Left ventricle myocardium superior (tissue), 1 donor: ENCODE data around the gene LAMA5. TPM values are rescaled to one million over a fixed set of nuclear protein-coding genes. Genes with fewer than 3 reads are reported as not detected.

Experiments used
- ATAC-seq: fragments of 200-7000 bp; cut with Tn5 transposase; one replicate; pipeline ENCODE4 v1.9.1; 2020; ENCODE audit warnings: mild to moderate bottlenecking, moderate library complexity
- DNase-seq: peaks from one replicate; pipeline ENCODE4 v3.0.0-alpha.2; 2020
- intact Hi-C: fragments of 100-400 bp; cut with micrococcal nuclease; formaldehyde crosslinking; loops from one replicate; pipeline ENCODE4 v1.11.0; 2022
- total RNA-seq: library from RNA; stranded (reverse); fragmentation: NEBNext Ultra II Directional; extraction: Animal tissue kit (Norgen Biotek cat#: 25700); gene quantifications from one replicate; pipeline ENCODE4 v1.2.1, GENCODE V29; 2021
- donor health status: DM: no; HTN: yes; CAD: no; lungs with severe emphysema.

LAMA5 gene
- total RNA-seq, 1 donor from 2014 or later = 110 TPM

DNA sequence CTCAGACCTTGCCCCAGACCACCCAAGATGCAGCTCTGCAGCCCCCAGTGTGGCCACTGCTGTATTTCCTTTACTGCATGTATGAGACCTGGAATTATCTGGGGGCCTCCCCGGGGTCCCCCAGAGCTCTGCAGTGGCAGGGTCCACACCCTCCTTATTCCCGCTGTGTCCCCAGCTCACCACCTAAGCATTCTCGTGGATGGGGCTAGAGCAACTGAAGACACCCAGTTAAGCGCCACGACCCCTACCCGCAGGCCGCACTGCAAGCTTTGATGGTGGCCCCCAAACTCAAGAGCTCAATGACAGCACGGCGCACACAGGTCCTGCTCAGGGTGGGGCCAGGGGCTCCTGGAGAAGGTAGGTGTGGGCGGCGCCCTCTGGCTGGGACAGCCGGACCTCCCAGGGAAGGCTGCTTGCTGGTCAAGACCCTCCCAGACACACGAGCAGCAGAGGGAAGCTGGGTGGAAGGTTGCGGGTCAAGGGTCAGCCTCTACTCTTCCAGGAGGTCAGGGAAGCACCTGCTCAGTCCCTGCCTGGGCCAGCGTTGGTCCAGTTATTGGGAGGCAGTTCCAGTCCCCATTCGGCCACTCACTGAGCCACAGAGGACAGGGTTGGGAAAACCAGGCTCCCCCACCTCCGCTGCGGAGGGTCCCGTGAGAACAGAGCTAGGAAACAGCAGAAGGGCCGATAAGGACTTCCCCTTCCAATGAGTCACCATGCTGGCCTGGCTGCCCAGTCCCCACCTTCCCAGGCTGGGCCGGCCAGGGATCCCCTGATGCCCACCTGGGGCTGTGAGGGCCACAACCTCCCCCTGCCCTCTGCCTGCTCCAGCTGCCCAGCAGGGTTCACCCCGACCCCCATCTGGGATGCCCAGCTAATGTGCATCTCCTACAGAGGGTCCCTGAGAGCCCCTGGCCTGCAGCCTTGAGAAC is 2.9 kb downstream of the LAMA5 start:
- intact Hi-C loops = no loop called here
- peak; percentile 2 for ATAC-seq

DNA sequence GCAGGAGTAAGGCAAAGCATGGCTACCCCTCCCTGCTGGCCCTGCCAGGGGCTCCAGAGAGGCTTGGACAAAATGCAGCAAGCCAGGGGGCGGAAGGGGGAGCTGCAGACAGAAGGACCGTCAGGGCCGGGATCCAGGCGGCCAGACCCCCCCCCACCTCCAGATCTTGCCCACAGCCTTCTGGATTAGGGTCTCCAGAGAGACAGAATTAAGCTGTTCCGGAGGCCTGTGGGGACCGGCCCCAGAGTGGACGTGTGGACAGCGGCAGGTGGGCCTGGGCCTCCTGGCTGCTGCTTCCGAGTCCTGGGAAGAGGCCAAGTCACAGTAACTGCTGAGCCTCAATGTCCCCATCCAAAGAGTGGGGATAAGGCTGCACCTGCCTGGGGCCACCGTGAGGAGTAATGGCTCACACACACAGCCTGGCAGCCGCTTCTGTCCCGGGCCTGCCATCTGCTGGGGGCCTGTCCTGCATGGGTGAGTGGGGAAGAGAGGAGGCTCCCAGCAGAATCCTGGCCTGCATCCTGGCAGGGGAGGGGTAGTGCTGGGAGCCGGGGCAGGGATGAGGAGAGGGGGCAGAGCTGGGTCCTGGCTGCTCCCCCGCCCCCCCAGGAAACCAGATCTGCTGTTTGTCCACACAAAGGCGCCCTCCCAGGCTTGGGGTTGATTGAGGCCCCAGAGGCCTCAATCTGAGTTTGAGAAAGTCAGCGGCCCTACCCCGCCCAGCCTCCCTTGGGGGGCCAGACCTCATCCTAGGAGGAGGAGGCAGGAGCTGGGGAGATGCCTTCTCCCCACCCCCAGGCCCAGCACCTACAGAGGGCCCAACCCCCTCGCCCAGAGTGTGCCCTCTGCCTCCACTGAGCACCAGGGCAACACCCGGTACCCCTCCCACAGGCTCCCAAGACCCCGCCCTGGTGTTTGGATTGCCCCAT is 3.9 kb downstream of the LAMA5 start:
- no peak for ATAC-seq
- intact Hi-C loops = no loop called here
- peak; percentile 60 for DNase-seq

More for the DNA sequence above, 2.9 kb downstream of the LAMA5 start:
- DNase-seq = peak; percentile 53

DNA sequence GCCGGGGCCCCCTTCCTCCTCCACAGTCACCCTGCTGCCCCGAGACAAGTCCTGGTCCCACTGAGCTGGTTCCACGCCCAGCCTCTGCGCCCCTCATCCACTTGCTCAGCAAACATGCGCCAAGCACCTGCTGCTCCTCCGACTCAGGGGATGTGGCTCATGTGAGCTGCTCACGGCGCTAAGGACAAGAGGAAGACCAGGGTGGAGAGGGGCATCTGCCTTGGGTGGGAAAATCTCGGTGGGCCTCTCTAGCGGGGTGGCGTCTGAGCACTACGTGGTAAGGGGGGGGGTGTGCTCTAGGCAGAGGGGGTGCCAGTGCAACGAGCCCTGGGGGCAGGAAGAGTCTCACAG is 4.5 kb downstream of the LAMA5 start:
- intact Hi-C loops = no loop called here
- DNase-seq (no peak), ATAC-seq (no peak)

DNA sequence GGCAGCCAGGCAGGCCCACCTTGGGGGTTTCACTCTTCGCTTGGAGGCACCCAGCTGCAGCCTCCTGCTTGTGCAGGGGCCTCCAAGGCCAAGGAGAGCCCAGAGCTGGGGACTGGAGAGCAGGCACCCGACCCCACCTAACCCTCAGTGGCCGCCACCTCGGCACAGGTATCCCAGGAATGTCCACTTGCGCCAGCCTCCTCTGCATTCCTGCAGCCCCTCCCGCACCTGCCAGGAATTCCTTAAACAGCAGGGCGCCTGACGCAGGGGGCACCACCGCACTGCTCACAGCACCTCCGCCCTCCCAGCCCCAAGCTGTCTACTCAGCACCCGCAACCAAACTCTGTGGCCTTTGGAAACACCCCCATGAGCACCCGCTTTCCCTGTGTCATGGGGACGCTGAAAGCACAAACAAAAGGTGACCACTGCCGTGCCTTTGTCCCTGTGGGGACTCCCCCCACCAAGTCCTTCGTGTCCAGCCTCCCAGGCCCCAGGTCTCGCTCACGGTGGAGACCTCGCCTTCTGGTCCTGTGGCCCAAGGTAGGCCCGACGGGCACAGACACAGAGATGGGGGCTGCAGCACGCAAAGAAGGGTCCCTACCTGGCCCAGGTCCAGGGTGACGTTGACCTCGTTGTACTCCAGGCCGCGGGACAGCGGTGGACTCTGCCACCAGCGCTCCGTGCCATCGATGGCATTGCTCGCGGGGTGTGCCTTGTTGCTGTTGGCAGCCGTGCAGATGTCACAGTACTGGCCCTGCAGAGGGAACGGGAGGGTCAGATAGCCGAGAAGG is 5.1 kb downstream of the LAMA5 start:
- DNase-seq = peak; percentile 63
- intact Hi-C loops = no loop called here
- ATAC-seq = peak; percentile 6

DNA sequence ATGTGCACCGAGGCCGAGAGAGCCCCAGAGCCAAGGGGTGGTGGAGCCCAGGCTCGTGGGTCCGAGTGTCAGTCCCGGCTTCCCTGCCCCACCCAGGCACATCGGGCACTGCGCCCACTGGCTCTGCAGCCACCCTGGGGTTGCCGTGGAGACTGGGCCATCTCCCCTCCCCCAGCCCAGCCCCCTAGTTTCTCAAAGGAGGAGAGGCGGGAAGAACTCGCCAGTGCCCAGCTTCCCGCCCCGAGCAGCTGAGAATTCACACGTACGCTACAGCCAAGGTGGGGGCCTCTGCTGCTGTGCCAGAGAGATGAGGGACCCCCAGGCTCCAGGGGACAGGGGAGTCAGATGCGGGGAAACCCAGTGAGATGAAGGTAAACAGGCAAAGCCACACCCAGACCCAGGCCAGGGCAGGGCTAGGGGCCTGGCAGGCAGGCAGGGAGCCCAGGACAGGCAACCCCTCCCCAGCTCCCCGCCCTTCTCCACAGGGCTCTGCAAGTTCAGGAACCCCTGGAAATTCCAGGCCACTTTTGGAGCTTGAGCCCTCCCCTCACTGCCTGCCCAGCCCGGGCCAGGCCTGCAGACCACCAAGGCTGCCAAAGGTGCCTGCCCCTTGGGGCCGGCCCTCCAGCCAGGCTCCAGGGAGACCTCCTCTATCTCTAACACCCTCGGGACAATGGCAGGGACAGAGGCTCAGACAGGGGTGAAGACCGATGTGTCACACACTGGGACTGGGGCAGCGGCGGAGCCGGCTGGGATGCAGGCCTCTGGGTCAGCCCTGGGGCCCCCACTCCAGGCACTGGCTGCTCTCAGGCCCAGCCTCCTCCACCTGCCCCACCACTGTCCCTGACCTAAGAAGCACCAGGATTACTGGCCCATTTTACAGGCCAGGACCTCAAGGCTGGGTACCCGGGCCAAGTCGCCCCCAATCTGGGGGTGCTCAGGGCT is 6.0 kb downstream of the LAMA5 start:
- intact Hi-C loops = no loop called here
- DNase-seq = peak; percentile 51
- no peak for ATAC-seq

DNA sequence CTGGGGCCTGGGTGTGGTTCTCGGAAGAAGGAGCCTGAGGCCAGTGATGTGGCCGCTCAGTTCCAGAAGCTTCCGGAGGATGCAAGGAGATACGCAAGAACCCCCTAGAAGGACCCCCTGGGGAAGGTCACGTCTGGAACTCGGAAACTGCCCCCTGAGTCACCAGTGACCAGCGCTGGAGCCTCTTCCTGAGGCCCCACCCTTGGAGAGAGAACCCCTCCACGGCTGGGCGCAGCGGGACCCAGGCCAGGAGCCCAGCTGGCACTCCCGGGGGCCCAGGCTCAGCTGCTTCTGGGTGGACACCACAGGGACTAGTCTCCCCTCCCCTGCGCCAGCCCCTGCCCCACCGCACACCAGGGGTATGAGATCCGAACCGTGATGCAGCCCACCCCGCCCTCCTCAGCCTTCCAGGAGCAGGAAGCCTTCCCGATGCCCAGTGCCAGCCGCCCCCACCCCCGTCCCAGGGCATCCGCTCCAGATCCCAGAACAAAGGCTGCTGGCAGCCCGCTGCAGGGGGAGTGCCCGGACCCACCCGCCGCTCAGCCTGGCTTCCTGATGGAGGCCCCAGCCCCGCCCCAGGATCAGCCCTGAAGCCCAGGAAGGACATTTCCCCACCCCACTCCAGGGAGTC is 7.5 kb downstream of the LAMA5 start:
- ATAC-seq = no peak
- intact Hi-C loops = no loop called here

DNA sequence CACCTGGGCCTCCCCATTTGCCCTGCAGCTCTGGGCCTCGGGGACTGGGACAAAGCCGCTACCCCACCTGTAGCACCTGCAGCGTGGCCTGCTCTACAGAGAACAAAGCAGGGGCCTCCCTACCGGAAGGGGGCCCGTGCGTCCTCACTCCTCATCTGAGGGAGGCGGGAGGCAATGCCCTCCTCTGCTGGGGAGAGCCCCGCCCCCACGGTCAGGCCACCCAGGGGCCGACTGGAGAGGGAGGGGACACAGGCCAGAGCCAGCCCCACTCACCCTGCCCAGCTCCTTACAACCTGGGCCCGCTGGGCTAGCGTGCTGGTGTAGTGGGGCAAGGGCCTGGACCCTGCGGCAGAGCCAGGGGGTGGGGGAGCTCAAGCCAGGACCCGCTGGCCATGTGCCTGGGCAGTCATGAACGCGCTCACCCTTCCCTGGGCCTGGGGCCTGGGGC is 8.0 kb downstream of the LAMA5 start:
- DNase-seq (no peak), ATAC-seq (no peak)
- intact Hi-C loops = no loop called here

More for the DNA sequence above, 7.5 kb downstream of the LAMA5 start:
- DNase-seq = peak; percentile 57

DNA sequence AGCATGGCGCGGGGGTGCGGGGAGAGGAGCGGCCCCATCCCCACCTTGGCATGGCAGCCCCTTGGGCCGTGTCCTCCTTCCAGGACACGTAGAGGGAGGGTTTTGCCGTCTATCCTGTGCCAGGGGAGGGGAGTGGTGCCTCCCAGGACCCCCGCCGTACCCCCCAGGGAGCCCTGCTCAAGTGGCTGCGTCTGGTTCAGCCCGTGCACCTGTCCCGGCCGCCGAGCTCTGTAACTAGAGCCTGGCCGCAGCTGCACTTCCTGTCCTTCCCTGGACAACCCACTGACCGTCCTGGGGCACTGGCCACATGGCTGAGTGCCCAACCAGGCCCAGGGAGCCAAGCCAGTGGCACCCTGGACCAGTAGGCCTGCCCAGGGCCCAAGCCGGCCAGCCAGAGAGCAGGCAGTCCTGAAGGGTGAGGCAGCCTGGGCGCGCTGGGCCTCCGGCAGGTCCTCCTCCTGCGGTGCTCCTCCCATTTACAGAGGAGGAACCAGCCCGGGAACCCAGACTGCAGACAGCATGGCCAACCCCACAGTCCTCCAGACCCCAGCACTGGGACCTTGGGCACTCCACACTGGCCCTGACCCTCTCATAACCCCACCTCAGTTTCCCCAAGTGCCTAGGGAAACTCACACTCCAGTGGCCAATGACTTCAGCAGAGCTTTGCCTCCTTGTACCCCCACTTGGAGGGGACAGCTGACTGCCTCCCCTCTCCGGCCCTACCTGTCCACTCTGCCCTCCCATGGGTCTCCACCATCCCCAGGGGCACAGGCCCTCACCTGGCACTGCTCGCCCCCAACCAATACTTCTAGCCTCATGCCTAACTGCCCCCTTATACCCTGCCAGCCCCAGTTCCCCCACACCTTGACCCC is 8.7 kb downstream of the LAMA5 start:
- intact Hi-C loops = no loop called here
- ATAC-seq = peak; percentile 1
- peak; percentile 70 for DNase-seq

DNA sequence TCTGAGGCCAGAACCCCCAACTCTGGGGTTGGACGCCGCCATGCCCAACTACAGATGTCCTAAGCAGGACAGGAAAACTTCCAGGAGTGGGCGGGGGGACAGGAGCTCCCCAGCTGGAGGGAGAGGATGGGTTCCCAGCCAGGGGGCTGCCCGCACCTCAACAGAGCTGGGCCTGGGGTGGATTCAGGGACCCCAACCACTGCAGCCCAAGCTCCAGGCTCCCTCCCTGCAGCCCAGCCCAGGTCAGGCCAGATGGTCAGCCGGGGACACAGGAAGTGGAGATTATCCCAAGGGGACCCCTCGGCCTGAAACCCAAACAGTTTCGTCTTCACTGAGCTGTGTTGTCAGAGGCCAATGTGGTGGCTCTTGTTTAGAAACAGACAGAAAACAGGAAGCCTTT is 9.4 kb downstream of the LAMA5 start:
- no peak for ATAC-seq
- intact Hi-C loops = no loop called here
- DNase-seq = peak; percentile 51

DNA sequence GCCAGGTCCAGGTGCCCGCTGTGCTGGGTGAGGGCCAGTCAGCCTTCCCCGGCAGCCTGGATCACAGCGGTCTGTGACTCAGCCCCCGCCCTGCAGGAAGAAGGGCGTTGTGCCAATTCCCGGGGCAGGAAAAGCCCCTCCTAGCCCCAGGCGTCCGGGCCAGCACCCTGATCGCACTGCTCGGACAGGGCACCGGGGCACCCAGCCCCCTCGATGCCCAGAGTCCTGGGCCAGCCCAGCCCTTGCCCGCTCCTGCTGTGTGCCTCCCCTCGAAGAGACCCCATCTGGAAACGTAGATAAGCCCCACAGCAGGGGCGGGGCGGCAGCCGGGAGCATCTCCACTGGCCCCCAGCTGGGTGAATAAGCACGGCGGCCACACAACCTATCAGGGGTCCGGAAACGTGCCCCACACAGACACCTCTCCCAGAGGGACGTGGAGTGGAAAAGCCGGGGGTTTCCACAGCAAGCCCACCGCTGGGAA is 9.9 kb downstream of the LAMA5 start:
- DNase-seq (peak; percentile 79), ATAC-seq (peak; percentile 35)
- intact Hi-C loops = no loop called here

DNA sequence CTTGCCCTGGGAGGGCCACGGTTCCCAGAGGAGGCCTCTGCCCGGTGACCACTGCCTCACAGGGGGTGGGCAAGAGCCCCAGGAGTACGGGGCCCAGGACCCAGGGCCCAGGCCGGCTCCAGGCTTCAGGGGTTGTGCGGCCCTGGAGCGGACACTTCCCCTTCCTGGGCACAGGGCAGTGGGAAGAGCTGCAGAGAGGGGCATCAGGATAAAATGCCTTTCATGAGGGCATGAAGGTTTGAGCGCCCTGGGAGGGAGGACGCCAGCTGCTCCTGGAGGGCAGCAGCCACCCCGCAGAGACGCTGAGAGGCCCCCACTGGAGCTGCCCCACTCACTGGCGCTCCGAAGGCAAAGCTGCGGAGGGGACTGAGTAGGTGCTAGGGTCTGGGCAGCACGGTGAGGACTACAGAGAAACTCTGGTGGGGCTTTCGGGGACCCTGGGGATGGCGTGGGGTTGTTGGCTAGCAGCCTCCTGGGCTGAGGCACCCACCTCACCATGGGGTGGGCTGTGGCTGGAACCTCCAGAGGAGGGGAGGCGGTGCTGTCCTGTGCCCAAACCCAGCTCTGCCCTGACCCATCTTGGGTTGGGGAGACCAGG is 10.4 kb downstream of the LAMA5 start:
- ATAC-seq = no peak
- DNase-seq = peak; percentile 32
- intact Hi-C loops = no loop called here

DNA sequence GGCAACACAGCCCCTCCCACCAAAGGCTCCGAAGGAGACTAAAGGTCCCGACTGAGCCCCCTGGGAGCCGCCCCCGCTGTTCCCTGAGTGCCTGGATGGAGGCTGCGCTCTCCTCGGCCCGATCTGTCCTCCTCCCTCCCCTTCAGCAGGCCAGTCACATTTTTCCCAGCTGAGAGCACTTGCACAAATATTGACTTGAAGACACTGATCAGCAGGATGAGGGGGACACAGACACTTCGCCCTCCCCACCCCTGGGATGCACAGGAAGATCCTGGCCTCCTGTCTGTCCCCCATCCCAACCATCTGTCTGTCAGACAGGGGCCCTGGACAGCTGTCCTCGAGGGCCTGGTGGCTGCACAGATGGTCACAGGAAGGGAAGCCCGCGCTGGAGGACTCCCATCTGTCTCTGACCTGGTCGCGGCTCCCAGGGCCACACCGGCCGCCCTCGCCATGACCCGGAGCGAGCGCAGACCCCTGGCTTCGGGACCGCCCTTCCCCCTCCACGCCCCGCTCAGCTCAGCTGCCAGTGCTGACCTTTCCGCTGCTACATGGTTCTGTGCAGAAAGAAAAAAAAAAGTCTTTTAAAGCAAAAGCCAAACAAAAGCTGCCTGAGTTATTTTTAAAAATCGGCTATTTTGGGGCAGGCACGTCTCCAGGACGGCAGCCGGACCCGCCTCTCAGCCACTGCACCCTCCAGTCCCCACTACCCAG is 11.1 kb downstream of the LAMA5 start:
- DNase-seq (peak; percentile 77), ATAC-seq (peak; percentile 15)
- intact Hi-C loops = no loop called here

DNA sequence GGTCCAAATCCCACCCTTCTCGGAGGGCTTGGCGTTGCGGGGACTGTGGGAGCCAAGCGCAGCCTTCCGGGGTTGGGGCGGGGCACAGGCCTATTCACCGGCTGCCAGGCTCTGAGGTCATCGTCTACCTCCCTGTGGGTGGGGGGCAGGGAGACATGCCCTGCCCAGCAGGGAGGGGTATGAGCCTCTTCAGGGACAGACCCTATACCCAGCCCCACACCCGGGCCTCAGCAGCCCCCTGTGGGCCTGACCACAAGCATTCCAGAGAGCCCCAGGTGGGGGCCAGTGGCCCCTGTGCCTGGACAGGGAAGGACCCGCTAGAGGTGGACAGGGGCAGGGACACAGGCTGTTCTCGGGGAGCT is 11.6 kb downstream of the LAMA5 start:
- peak; percentile 50 for ATAC-seq
- DNase-seq = peak; percentile 79
- intact Hi-C loops = no loop called here

DNA sequence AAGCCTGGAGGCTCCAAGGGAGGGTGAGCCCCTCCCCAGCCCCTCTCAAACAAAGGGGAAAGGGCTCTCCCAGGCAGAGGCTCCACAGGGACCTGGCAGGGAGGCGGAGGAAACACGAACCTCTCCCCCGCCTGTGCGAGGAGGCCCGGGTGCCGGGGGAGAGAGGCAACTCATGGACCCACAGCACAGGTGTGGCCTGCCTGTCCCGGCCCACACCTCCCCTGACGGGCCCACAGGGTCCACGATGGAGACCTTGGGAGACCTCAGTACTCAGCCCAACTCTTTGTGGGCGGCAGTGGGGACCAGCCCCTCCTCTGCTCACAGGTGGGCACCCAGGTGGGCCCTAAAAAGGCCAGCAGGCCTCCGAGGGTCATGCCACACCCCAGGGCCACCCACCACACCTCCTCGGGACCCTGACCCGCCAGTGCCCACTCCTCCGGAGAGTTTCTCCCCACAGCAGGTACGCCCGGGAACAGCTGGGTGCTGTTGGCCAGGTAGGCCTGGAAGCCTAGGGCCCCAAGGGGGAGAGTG is 12.2 kb downstream of the LAMA5 start:
- ATAC-seq (no peak), DNase-seq (peak; percentile 28)
- intact Hi-C loops = no loop called here

DNA sequence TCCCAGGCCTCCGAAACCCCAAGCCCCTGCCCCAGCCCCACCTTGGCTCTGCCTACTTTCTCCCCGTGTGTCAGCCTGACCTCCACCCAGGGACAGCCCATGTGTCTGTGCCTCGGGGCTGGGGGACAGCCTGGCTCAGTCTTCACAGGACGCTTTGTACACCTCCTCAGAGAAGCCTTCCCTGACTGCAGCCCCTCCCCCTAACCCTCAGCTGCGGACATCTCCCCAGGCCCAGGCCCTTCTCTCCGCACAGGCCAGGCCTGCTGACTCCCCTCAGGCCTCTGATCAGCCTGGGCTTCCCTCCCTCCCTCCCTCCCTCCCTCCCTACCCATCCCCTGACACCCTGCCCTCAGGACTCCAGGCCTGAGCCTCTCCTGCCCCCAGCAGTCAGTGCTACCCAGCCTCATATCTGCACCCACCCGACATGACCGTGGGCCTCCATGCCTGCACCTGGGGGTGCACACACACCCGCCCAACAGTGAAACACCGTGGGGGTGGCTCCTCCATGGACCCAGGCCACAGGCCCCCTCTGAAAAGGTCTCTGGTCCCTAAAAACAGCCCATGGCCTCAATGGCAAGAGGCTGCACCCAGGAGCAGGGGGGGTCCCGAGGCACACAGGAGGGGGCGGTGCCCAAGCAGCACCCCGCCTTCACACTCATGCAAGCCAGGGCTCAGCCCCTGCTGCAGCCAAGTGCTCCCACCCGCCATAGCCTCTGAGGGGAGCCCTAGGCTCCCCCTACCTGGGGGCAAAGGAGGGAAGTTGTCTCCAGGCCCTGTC is 12.9 kb downstream of the LAMA5 start:
- DNase-seq (peak; percentile 28), ATAC-seq (no peak)
- intact Hi-C loops = no loop called here
